HepG2 (cell line): ENCODE measurements around the gene CDK2AP2. TPM values are rescaled to one million over a fixed set of nuclear protein-coding genes. Genes with fewer than 3 reads are reported as not detected.

ENCODE experiments used
- CCDC6 ChIP-seq: sonication (generic); formaldehyde crosslinking; IDR thresholded peaks from 2 replicates; pipeline ENCODE4 v1.8.1; 2022; ENCODE audit warnings: mild to moderate bottlenecking, missing genetic modification reagents, moderate library complexity
- CHD4 ChIP-seq: fragments of 200-600 bp; sonication (generic); IDR thresholded peaks from 2 replicates; pipeline ENCODE4 v1.7.0; 2017; ENCODE audit warnings: mild to moderate bottlenecking, low read length, borderline replicate concordance
- HNF1A ChIP-seq, 2 experiments: sonication (generic) in 1 of 2; formaldehyde crosslinking in 1 of 2; IDR thresholded peaks; 2 replicates each; pipeline versions ENCODE4 v1.4.0 to v1.6.1; 2016 to 2020; ENCODE audit warnings: borderline replicate concordance in 1 of 2, low read depth in 1 of 2, mild to moderate bottlenecking in 1 of 2, missing genetic modification reagents in 1 of 2
- IRF9 ChIP-seq: sonication (generic); formaldehyde crosslinking; IDR thresholded peaks from 2 replicates; pipeline ENCODE4 v1.8.0; 2022; ENCODE audit warnings: missing genetic modification reagents, mild to moderate bottlenecking, borderline replicate concordance
- KDM1A ChIP-seq: IDR thresholded peaks from 2 replicates; pipeline ENCODE4 v1.6.1; 2016; ENCODE audit warnings: missing compliant biosample characterization
- KDM5B ChIP-seq: sonication (generic); formaldehyde crosslinking; IDR thresholded peaks from 2 replicates; pipeline ENCODE4 v1.4.0; 2020; ENCODE audit warnings: missing genetic modification reagents, mild to moderate bottlenecking, borderline replicate concordance
- RBFOX2 ChIP-seq: fragments of 200-400 bp; formaldehyde crosslinking; IDR thresholded peaks from 2 replicates; pipeline ENCODE4 v1.6.1; 2017; ENCODE audit warnings: low read depth, mild to moderate bottlenecking, low read length
- TIGD3 ChIP-seq: sonication (generic); formaldehyde crosslinking; IDR thresholded peaks from 2 replicates; pipeline ENCODE4 v1.5.1; 2020; ENCODE audit warnings: mild to moderate bottlenecking, missing genetic modification reagents, borderline replicate concordance
- ZNF260 ChIP-seq: sonication (generic); formaldehyde crosslinking; IDR thresholded peaks from 2 replicates; pipeline ENCODE4 v1.4.0; 2020; ENCODE audit warnings: missing genetic modification reagents, low read depth, mild to moderate bottlenecking, borderline replicate concordance
- ZNF318 ChIP-seq: sonication (generic); formaldehyde crosslinking; IDR thresholded peaks from 2 replicates; pipeline ENCODE4 v1.4.0; 2020; ENCODE audit warnings: mild to moderate bottlenecking, missing genetic modification reagents
- ZNF557 ChIP-seq: sonication (generic); formaldehyde crosslinking; IDR thresholded peaks from 2 replicates; pipeline ENCODE4 v1.4.0; 2020; ENCODE audit warnings: missing genetic modification reagents
- ZNF768 ChIP-seq: sonication (generic); formaldehyde crosslinking; IDR thresholded peaks from 2 replicates; pipeline ENCODE4 v1.4.0; 2020; ENCODE audit warnings: missing genetic modification reagents
- ZSCAN9 ChIP-seq: IDR thresholded peaks from 2 replicates; pipeline ENCODE4 v1.6.1; 2016; ENCODE audit warnings: borderline replicate concordance
- polyA plus RNA-seq, 8 experiments: library from polyadenylated mRNA; depleted of rRNA in 3 of 8; stranded (reverse) in 7 of 8; unstranded in 1 of 8; fragments of >200 nt; fragmentation: Illumina TruSeq in 4 of 8; extraction: Trizol in 4 of 8; gene quantifications; 2 replicates each; pipeline versions ENCODE4 v1.2.1 to v1.2.3, GENCODE V29; 2011 to 2016; ENCODE audit warnings: low read depth in 4 of 8, missing spikeins in 1 of 8, mixed read lengths in 1 of 8; ENCODE audit not compliant: insufficient read depth in 1 of 8
- total RNA-seq, 5 experiments: library from RNA; depleted of rRNA; stranded (reverse); fragments of >200 nt; fragmentation: Illumina TruSeq; extraction: Trizol; gene quantifications; 2 replicates each; pipeline ENCODE4 v1.2.3, GENCODE V29; 2016; ENCODE audit warnings: low read depth in 1 of 5

The CDK2AP2 gene
- total and polyA plus RNA-seq, 2 of the 13 experiments (the other 11 are each of a cell fraction or from before 2014, with no cell fraction given) = 15.0 to 23.2 TPM

GRCh38 chr11:67505605-67506396, 2.2 kb downstream of the CDK2AP2 start (continued):
- TF ChIP-seq ZNF318 (CRISPR knock-in tag) = no peak
- TF ChIP-seq IRF9 (CRISPR knock-in tag) = peak; percentile 71; the same call in 1 of the 2 replicates
- TF ChIP-seq ZNF768 = no peak
- TF ChIP-seq ZSCAN9 (CRISPR knock-in tag) = no peak
- no peak for TF ChIP-seq HNF1A (IDR thresholded peaks at IDR 0.05; ENCODE audit: low read depth)
- peak; percentile 36; the same call in 1 of the 2 replicates for TF ChIP-seq HNF1A (CRISPR knock-in tag; IDR thresholded peaks at IDR 0.05; ENCODE audit: borderline replicate concordance)
- no peak for TF ChIP-seq CCDC6
- TF ChIP-seq ZNF260 (CRISPR knock-in tag) = no peak
- no peak for TF ChIP-seq TIGD3 (CRISPR knock-in tag)
- no peak for TF ChIP-seq CHD4
- peak; percentile 75; the same call in 1 of the 2 replicates for TF ChIP-seq KDM5B (CRISPR knock-in tag)
- no peak for TF ChIP-seq KDM1A (CRISPR knock-in tag)
- no peak for TF ChIP-seq ZNF557 (CRISPR knock-in tag)
- peak; percentile 36 for TF ChIP-seq RBFOX2
